H9 (cell line): ENCODE data around the gene RNF141. TPM values are rescaled to one million over a fixed set of nuclear protein-coding genes. Genes with fewer than 3 reads are reported as not detected.

Source experiments
- DNase-seq: peaks from one replicate; pipeline ENCODE4 v3.0.0-alpha.2; 2017
- H2AFZ ChIP-seq: one replicate; pipeline ENCODE4 v1.6.1; 2013; ENCODE audit warnings: mild to moderate bottlenecking, low read length, control low read depth, moderate library complexity
- H2AK5ac ChIP-seq: 2 replicates; pipeline ENCODE4 v1.6.1; 2013; ENCODE audit warnings: low read length, control low read depth, mixed read lengths; ENCODE audit not compliant: insufficient read length
- H2BK120ac ChIP-seq: one replicate; pipeline ENCODE4 v1.6.1; 2013; ENCODE audit warnings: low read depth, mild to moderate bottlenecking, low read length, control low read depth, inconsistent platforms; ENCODE audit not compliant: poor library complexity, severe bottlenecking
- H2BK12ac ChIP-seq: 2 replicates; pipeline ENCODE4 v1.6.1; 2013; ENCODE audit warnings: low read length, control low read depth, mixed read lengths, low read depth; ENCODE audit not compliant: insufficient read length
- H2BK15ac ChIP-seq: 2 replicates; pipeline ENCODE4 v1.6.1; 2013; ENCODE audit warnings: low read depth, low read length, control low read depth
- H2BK20ac ChIP-seq: one replicate; pipeline ENCODE4 v1.6.1; 2013; ENCODE audit warnings: low read depth, mild to moderate bottlenecking, low read length, control low read depth, inconsistent platforms; ENCODE audit not compliant: poor library complexity, severe bottlenecking
- H2BK5ac ChIP-seq: 2 replicates; pipeline ENCODE4 v1.6.1; 2013; ENCODE audit warnings: low read length, control low read depth, mixed read lengths; ENCODE audit not compliant: insufficient read length
- H3K14ac ChIP-seq: 2 replicates; pipeline ENCODE4 v1.6.1; 2013; ENCODE audit warnings: low read length, control low read depth; ENCODE audit not compliant: insufficient read depth
- H3K18ac ChIP-seq: 2 replicates; pipeline ENCODE4 v1.6.1; 2013; ENCODE audit warnings: low read depth, mild to moderate bottlenecking, mixed read lengths, low read length, control low read depth; ENCODE audit not compliant: insufficient read length
- H3K23ac ChIP-seq: 2 replicates; pipeline ENCODE4 v1.6.1; 2013; ENCODE audit warnings: low read length, control low read depth, mixed read lengths, low read depth; ENCODE audit not compliant: insufficient read length
- H3K23me2 ChIP-seq: 2 replicates; pipeline ENCODE4 v1.6.1; 2013; ENCODE audit warnings: low read depth, mild to moderate bottlenecking, mixed read lengths, low read length, control low read depth; ENCODE audit not compliant: insufficient read length, poor library complexity, severe bottlenecking
- H3K27ac ChIP-seq: 2 replicates; pipeline ENCODE4 v1.5.1; 2013; ENCODE audit warnings: low read length, control low read depth, mixed read lengths, low read depth; ENCODE audit not compliant: insufficient read length
- H3K27me3 ChIP-seq: 2 replicates; pipeline ENCODE4 v1.6.1; 2013; ENCODE audit warnings: low read length, control low read depth, inconsistent platforms; ENCODE audit not compliant: insufficient read depth
- H3K4ac ChIP-seq: 2 replicates; pipeline ENCODE4 v1.6.1; 2013; ENCODE audit warnings: low read depth, mild to moderate bottlenecking, control low read depth, inconsistent platforms, low read length, moderate library complexity
- H3K4me1 ChIP-seq: 2 replicates; pipeline ENCODE4 v1.6.1; 2013; ENCODE audit warnings: low read length, control low read depth, inconsistent platforms; ENCODE audit not compliant: insufficient read depth
- H3K4me2 ChIP-seq: 2 replicates; pipeline ENCODE4 v1.6.1; 2013; ENCODE audit warnings: low read length, control low read depth, mixed read lengths; ENCODE audit not compliant: insufficient read length, insufficient read depth
- H3K56ac ChIP-seq: 2 replicates; pipeline ENCODE4 v1.6.1; 2013; ENCODE audit warnings: low read depth, mild to moderate bottlenecking, mixed read lengths, low read length, control low read depth; ENCODE audit not compliant: insufficient read length
- H3K79me1 ChIP-seq: 2 replicates; pipeline ENCODE4 v1.6.1; 2013; ENCODE audit warnings: low read depth, mild to moderate bottlenecking, moderate library complexity, low read length, control low read depth, inconsistent platforms; ENCODE audit not compliant: insufficient read depth, poor library complexity, severe bottlenecking
- H3K79me2 ChIP-seq: 2 replicates; pipeline ENCODE4 v1.6.1; 2013; ENCODE audit warnings: low read length, control low read depth, inconsistent platforms; ENCODE audit not compliant: insufficient read depth
- H3K9ac ChIP-seq: 2 replicates; pipeline ENCODE4 v1.6.1; 2013; ENCODE audit warnings: low read length, control low read depth, mixed read lengths; ENCODE audit not compliant: insufficient read length; ENCODE audit errors: extremely low read depth
- H3K9me3 ChIP-seq: one replicate; pipeline ENCODE4 v1.6.1; 2013; ENCODE audit warnings: low read depth, low read length, inconsistent platforms; ENCODE audit not compliant: control insufficient read depth
- H3T11ph ChIP-seq: one replicate; pipeline ENCODE4 v1.6.1; 2013; ENCODE audit warnings: mild to moderate bottlenecking, low read length, control low read depth, inconsistent platforms
- H4K20me1 ChIP-seq: one replicate; pipeline ENCODE4 v1.6.1; 2013; ENCODE audit not compliant: control insufficient read depth, insufficient read length, insufficient read depth
- H4K5ac ChIP-seq: 2 replicates; pipeline ENCODE4 v1.6.1; 2013; ENCODE audit warnings: low read depth, mild to moderate bottlenecking, mixed read lengths, low read length, control low read depth; ENCODE audit not compliant: insufficient read length
- H4K8ac ChIP-seq: replicated peaks from 2 replicates; pipeline ENCODE4 v1.6.1; 2013; ENCODE audit warnings: low read length, control low read depth, mixed read lengths, low read depth; ENCODE audit not compliant: insufficient read length
- H4K91ac ChIP-seq: 2 replicates; pipeline ENCODE4 v1.6.1; 2013; ENCODE audit warnings: low read depth, mild to moderate bottlenecking, moderate library complexity, mixed read lengths, low read length, control low read depth; ENCODE audit not compliant: insufficient read length
- H3K27ac Mint-ChIP-seq, 3 experiments: 2 replicates in 2 of 3; 3 replicates in 1 of 3; pipeline ENCODE4 v1.8.0; 2020 to 2021; ENCODE audit warnings: mixed read lengths in 3 of 3, mild to moderate bottlenecking in 1 of 3, moderate library complexity in 1 of 3
- H3K27me3 Mint-ChIP-seq: 2 replicates; pipeline ENCODE4 v1.8.0; 2021; ENCODE audit warnings: low read depth, mild to moderate bottlenecking, moderate library complexity, mixed read lengths
- H3K36me3 Mint-ChIP-seq, 3 experiments: 2 replicates in 2 of 3; 3 replicates in 1 of 3; pipeline ENCODE4 v1.8.0; 2020 to 2021; ENCODE audit warnings: low read depth in 3 of 3, mixed read lengths in 3 of 3; ENCODE audit not compliant: insufficient read depth in 1 of 3
- H3K4me1 Mint-ChIP-seq, 2 experiments: 2 replicates each; pipeline ENCODE4 v1.8.0; 2020; ENCODE audit warnings: mixed read lengths in 2 of 2
- H3K4me3 Mint-ChIP-seq, 2 experiments: 2 replicates in 1 of 2; 3 replicates in 1 of 2; pipeline ENCODE4 v1.8.0; 2020 to 2021; ENCODE audit warnings: mild to moderate bottlenecking in 2 of 2, mixed read lengths in 2 of 2, moderate library complexity in 1 of 2
- H3K9me3 Mint-ChIP-seq, 2 experiments: 2 replicates in 1 of 2; 3 replicates in 1 of 2; pipeline ENCODE4 v1.8.0; 2020; ENCODE audit warnings: mild to moderate bottlenecking in 2 of 2, mixed read lengths in 2 of 2, moderate library complexity in 1 of 2
- CTCF ChIP-seq: fragments of 200-600 bp; sonication (generic); conservative IDR thresholded peaks from 3 replicates; pipeline ENCODE4 v1.8.0; 2021; ENCODE audit warnings: antibody characterized with exemption, mild to moderate bottlenecking
- WGBS: extraction: QIAGEN DNeasy Blood & Tissue Kit; methylation state at CpG from one replicate; pipeline ENCODE4 v1.1.7; 2013; ENCODE audit warnings: missing lambda C conversion rate, low lambda C conversion rate, mixed read lengths; ENCODE audit not compliant: insufficient read length; ENCODE audit errors: extremely low coverage; 5-methylcytosine and 5-hydroxymethylcytosine counted together
- total RNA-seq: library from RNA; stranded (reverse); gene quantifications from 2 replicates; pipeline ENCODE4 v1.2.1, GENCODE V29; 2021

The RNF141 gene
- total RNA-seq, 1 experiment from 2014 or later = 24.7 TPM

DNA sequence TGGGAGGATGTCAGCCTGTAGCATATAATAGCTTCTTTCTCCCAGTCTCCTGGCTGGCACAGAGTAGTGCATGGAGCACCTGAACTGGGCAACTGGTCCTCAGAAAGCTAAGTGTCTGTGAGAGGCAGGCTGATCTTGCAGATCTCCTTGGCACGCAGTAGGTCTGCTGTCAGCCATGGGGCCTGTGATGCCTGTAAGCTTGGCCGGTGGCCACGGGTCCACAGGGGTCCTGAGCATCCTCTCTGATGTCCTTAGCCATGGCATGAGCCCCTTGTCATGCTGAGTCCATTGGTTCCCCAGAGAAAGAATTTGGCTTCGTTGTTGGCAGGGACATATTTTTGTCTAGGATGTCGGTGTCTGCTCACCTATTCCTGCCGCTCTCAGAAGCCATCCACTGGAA, 61.0 kb downstream of the RNF141 start:
- no peaks in the 10 kb centered on the region for H3K9me3 ChIP-seq
- no peak overlapping the region for H2BK12ac ChIP-seq
- no CpG with 5 or more reads among the region's 6 CpGs for WGBS
- H2BK120ac ChIP-seq = no peak overlapping the region
- H3K9me3 Mint-ChIP-seq = no peaks in the 10 kb centered on the region
- no peaks in the 10 kb centered on the region for H3K79me1 ChIP-seq
- no peak overlapping the region for H3K27ac ChIP-seq
- no peak overlapping the region for H4K8ac ChIP-seq
- H2AK5ac ChIP-seq = no peak overlapping the region
- no peak for TF ChIP-seq CTCF
- no peaks in the 10 kb centered on the region for H3K79me2 ChIP-seq
- no peak overlapping the region for H3K4ac ChIP-seq
- H3K9ac ChIP-seq = no peak overlapping the region
- no peaks in the 10 kb centered on the region for H3K23me2 ChIP-seq
- no peak overlapping the region for H4K5ac ChIP-seq
- no peak overlapping the region for H2BK15ac ChIP-seq
- H2AFZ ChIP-seq = no peak overlapping the region
- no peak overlapping the region for H3K56ac ChIP-seq
- no peaks in the 10 kb centered on the region for H3K27me3 Mint-ChIP-seq
- no peaks in the 10 kb centered on the region for H3K36me3 Mint-ChIP-seq
- no peak overlapping the region for H3K4me2 ChIP-seq
- no peak overlapping the region for H3K27ac Mint-ChIP-seq
- DNase-seq = no peak
- H3K18ac ChIP-seq = no peak overlapping the region
- H4K20me1 ChIP-seq = no peaks in the 10 kb centered on the region
- no peaks in the 10 kb centered on the region for H3K27me3 ChIP-seq
- H3K14ac ChIP-seq = no peak overlapping the region; the same call in 1 of the 2 replicates
- H4K91ac ChIP-seq = no peak overlapping the region
- no peak overlapping the region for H3T11ph ChIP-seq
- no peak overlapping the region for H2BK5ac ChIP-seq
- no peak overlapping the region for H2BK20ac ChIP-seq
- no peak overlapping the region for H3K4me3 Mint-ChIP-seq
- H3K23ac ChIP-seq = no peak overlapping the region
- H3K4me1 Mint-ChIP-seq = no peaks in the 10 kb centered on the region
- no peaks in the 10 kb centered on the region for H3K4me1 ChIP-seq
